NCI-H1105 treated with DMSO at 0.1 percent for 48 hours (cell line): Measurements from ENCODE around the gene CIB1.
"Not testable (repeated sequence)": the region's sequence is repeated elsewhere in the genome, so short reads cannot be mapped to it uniquely, and the experiment has no call there.

Experiments
- DNase-seq: peaks from one replicate; lab custom pipeline; 2025; lab: John Stamatoyannopoulos, UW

CIB1 gene

GRCh38 chr15:90233387-90234095, at the start of gene CIB1:
Gene CIB1, minus strand, starts transcription at chr15:90233941. Its CDS starts 56 bp downstream, at chr15:90233885.
- peak; percentile 73 for DNase-seq

- not testable (repeated sequence) for DNase-seq
These were observed 47.9 kb upstream of the CIB1 start for GRCh38 chr15:90281637-90282036.

- DNase-seq, result not testable (repeated sequence)
These were observed 47.0 kb upstream of the CIB1 start for GRCh38 chr15:90280743-90281142.

- DNase-seq, result not testable (repeated sequence)
These were observed 44.7 kb upstream of the CIB1 start for GRCh38 chr15:90278467-90278866.

- no peak for DNase-seq
These were observed 37.9 kb upstream of the CIB1 start for GRCh38 chr15:90271459-90272166.

- no peak for DNase-seq
These were observed 36.9 kb upstream of the CIB1 start for GRCh38 chr15:90270502-90271150.

- DNase-seq, result no peak
These were observed 34.7 kb upstream of the CIB1 start for GRCh38 chr15:90268415-90268814.

GRCh38 chr15:90266485-90266884, 32.7 kb upstream of the CIB1 start:
- no peak for DNase-seq

- DNase-seq, result peak; percentile 43
These were observed 32.3 kb upstream of the CIB1 start for GRCh38 chr15:90266061-90266431.

GRCh38 chr15:90265271-90266060, 31.7 kb upstream of the CIB1 start, which contains the start of gene NGRN:
Gene NGRN, plus strand, starts transcription at chr15:90265672. Its CDS starts 41 bp downstream, at chr15:90265713.
- DNase-seq, result peak; percentile 78

GRCh38 chr15:90264671-90265070, 30.9 kb upstream of the CIB1 start:
- no peak for DNase-seq

- no peak for DNase-seq
These were observed 28.7 kb upstream of the CIB1 start for GRCh38 chr15:90262426-90262825.

GRCh38 chr15:90261811-90262210, 28.1 kb upstream of the CIB1 start:
- DNase-seq, result no peak

GRCh38 chr15:90260731-90261130, 27.0 kb upstream of the CIB1 start:
- not testable (repeated sequence) for DNase-seq

- no peak for DNase-seq
These were observed 25.8 kb upstream of the CIB1 start for GRCh38 chr15:90259524-90259923.

GRCh38 chr15:90257776-90258175, 24.0 kb upstream of the CIB1 start:
- no peak for DNase-seq

GRCh38 chr15:90249203-90249863, 15.6 kb upstream of the CIB1 start, which contains the start of gene TTLL13:
Gene TTLL13, plus strand, starts transcription at chr15:90249556. Its CDS starts 1,075 bp downstream, at chr15:90250631.
- peak; percentile 68 for DNase-seq

- no peak for DNase-seq
These were observed 15.1 kb upstream of the CIB1 start for GRCh38 chr15:90248789-90249202.

GRCh38 chr15:90243943-90244639, 10.3 kb upstream of the CIB1 start:
- DNase-seq, result no peak

GRCh38 chr15:90241343-90242192, 7.8 kb upstream of the CIB1 start:
- DNase-seq, result no peak
